Ovary (tissue), 3 donors: ENCODE measurements around the gene ARAP1.

Experiments used
- EP300 ChIP-seq: sonication (generic); formaldehyde crosslinking; IDR thresholded peaks from one replicate; pipeline ENCODE4 v1.6.1; 2017; ENCODE audit warnings: antibody characterized with exemption
- POLR2A ChIP-seq: fragments of 450-650 bp; IDR thresholded peaks from one replicate; pipeline ENCODE4 v1.6.1; 2017; ENCODE audit warnings: antibody characterized with exemption, mild to moderate bottlenecking, moderate library complexity
- TF ChIP-seq, protein P1 (sequence below), 3 donors: fragments of 450-650 bp in 2 of 3; fragments of 200-600 bp in 1 of 3; IDR thresholded peaks; one replicate each; pipeline versions ENCODE4 v1.5.1 to v1.8.0; 2016 to 2022; ENCODE audit warnings: antibody characterized with exemption in 3 of 3, mild to moderate bottlenecking in 1 of 3
- donor health status: DM: no; HTN: no; CAD: no.

DNA sequence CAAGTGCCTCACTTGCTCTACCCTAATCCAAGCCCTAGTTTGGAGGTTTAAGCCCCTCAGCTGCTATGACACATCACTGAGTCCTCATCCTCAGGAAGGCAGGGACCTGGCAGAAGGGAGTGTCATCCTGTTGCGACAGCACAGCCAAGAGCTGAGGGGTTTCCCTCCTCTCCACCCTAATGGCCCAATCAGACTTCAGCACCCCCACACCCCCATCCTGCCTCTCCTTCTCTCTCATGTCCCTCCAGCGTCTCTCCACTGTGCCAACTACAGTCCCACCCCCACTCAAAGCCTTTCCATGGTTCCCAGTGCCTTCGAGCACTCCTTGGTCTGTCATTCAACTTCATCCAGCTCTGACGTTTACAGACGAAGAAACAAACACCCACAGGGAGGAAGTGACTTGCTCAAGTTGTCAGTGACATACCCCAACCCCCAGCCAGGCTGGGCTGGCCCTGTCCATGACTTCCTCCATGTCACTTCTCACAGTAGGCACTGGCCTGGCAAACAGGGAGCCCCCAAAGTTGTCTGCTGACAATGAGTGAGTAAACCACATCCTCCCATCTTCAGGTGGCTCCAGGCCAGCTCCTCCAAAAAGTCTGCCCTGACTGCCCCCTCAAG, 15.6 kb downstream of the ARAP1 start:
- TF ChIP-seq POLR2A (no peak), EP300 (no peak)
- TF ChIP-seq, protein P1, sequence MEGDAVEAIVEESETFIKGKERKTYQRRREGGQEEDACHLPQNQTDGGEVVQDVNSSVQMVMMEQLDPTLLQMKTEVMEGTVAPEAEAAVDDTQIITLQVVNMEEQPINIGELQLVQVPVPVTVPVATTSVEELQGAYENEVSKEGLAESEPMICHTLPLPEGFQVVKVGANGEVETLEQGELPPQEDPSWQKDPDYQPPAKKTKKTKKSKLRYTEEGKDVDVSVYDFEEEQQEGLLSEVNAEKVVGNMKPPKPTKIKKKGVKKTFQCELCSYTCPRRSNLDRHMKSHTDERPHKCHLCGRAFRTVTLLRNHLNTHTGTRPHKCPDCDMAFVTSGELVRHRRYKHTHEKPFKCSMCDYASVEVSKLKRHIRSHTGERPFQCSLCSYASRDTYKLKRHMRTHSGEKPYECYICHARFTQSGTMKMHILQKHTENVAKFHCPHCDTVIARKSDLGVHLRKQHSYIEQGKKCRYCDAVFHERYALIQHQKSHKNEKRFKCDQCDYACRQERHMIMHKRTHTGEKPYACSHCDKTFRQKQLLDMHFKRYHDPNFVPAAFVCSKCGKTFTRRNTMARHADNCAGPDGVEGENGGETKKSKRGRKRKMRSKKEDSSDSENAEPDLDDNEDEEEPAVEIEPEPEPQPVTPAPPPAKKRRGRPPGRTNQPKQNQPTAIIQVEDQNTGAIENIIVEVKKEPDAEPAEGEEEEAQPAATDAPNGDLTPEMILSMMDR (IDR thresholded peaks at IDR 0.05): no peak
